ENCODE data around the gene SMARCD3.

GRCh38 chr7:151241755-151242096 lies 6.8 kb downstream of the SMARCD3 start:
- TF ChIP-seq CTCF (IDR thresholded peaks at IDR 0.05; ENCODE audit: low read depth, low read length) (no peak), EZH2phosphoT487 (IDR thresholded peaks at IDR 0.05; ENCODE audit: low read depth) (no peak)

Data from OCI-LY3 (cell line).